Stimulated activated CD4-positive, alpha-beta T cell treated with anti-CD3 and anti-CD28 coated beads, Interleukin-4, amount 100 ng/mL, for 24 hours (primary cell): ENCODE results near the gene PPP1R26.
"Not testable (repeated sequence)": the region's sequence is repeated elsewhere in the genome, so short reads cannot be mapped to it uniquely, and the experiment has no call there.

Experiments used
- DNase-seq: peaks from one replicate; pipeline ENCODE4 v3.0.0-alpha.2; 2020

PPP1R26 gene

DNA sequence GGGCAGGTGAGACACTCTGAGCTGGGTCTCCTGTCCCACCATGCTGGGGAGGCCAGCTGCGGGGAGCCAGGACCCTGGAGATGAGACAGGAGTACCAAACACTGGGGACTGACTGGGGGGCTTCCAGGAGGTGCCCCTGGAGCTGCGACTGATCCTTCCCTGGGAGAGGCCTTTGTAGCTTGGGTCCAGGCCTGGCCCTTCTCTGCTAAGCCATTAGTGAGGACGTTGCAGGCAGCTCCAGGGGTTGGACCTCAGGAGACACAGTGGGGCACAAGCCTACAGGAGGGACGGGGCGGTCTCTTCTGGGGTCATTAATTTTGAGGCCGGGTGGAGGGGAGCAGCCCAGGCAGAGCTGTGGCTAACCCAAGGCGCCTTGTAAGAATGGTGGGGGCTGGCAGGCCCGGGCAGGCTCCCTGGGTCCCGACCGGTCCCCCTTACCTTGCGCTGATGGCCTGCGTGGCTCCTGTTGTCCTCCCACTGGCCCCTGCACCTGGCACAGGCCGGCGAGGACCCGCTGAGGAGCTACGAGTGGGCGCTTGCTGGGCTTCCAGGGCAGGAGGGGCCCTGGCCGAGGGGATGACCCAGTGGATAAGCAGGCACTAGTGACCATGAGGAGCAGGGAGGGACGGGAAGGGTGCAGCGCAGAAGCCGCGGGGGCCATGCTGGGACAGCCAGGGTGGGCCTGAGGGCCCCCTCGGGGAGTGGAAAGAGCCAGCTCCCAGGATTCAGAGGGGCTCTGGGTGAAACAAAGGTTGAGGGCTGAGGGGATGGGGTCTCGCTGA, 26.0 kb downstream of the PPP1R26 start:
- DNase-seq = no peak

GRCh38 chr9:135506327-135507103, 26.9 kb downstream of the PPP1R26 start:
- no peak for DNase-seq

GRCh38 chr9:135507104-135508035, 27.8 kb downstream of the PPP1R26 start:
- no peak for DNase-seq

DNA sequence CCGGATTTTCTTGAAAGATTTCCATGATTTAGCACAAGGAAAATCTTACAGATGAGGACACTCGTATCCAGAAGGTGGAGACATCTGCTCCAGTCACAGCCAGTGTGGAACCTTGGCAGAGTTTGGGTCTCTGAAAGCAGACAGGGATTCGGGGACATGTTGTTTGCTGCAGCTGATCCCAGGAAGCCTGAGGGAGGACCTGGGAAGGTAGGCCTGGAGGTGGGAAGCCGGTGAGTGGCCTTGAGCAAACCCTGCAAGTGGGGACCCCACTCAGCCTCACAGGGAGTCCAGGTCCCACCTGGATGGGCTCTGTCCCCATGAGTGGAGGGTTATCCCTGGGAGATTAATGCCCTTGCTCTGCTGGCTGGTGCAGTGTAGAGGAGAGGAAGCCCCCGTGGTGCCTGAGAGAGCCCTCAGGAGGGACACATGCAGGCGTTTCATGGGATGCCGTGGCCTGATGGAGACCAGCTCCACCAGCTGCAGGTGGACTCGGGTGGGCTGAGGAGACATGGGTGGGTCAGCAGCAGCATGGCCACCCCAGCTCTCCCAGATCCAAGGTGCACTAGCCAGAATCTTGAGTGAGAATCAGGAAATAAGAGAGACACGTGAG, 28.7 kb downstream of the PPP1R26 start:
- DNase-seq = no peak

GRCh38 chr9:135509458-135509857, 29.9 kb downstream of the PPP1R26 start:
- no peak for DNase-seq

DNA sequence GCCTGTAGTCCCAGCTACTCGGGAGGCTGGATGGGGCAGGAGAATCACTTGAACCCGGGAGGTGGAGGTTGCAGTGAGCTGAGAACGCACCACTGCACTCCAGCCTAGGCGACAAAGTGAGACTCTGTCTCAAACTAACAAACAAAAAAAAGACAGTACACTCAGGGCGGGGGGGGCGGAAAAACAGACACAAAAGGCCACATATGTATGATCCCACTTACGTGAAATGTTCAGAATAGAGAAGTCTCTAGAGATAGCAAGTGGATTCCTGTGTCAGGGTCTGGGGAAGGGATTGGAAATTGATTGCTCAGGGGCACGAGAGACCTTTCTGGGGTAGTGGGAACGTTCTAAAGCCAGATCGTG, 32.6 kb downstream of the PPP1R26 start:
- DNase-seq = no peak

DNA sequence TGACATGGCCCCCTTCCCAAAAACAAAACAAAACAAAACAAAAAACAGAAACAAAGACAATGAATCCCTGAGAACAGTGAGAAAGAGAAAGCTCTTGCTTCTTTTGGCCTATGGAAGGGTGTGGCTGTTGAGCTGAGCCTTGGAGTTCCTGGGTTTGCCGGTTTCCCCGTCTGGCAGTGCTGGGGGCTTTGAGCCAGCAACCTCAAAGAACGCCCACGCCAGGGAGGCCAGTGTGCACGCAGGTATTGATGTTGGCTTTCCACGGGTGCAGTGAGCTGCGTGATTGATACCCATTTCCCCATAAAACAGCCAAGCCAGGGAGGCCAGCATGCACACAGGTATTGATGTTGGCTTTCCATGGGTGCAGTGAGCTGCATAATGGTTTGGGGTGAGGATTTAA, 33.3 kb downstream of the PPP1R26 start:
- DNase-seq = no peak

DNA sequence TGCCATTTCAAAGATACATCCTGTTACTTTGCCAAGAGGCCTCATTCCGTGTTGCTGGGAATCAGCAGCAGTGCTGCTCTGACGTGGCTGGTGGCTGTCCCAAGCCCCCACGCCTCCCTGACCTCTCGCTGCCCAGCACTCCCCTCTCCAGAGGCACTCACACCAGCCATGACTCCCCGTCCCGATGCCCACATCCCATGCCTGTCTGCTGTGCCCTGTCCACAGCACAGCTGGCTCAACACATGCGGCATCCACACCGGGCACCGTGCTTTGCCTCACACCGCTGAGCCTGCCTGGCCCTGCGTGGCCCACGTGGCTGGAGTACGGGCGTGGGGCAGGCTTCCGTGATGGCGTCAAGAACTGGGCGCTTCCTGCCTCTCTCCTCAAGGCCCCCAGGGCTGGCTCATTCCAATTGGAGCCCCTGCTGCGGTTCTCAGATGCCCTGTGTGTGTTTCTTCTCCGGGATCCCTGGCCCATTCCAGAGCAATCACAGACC, 33.8 kb downstream of the PPP1R26 start:
- DNase-seq = no peak

DNA sequence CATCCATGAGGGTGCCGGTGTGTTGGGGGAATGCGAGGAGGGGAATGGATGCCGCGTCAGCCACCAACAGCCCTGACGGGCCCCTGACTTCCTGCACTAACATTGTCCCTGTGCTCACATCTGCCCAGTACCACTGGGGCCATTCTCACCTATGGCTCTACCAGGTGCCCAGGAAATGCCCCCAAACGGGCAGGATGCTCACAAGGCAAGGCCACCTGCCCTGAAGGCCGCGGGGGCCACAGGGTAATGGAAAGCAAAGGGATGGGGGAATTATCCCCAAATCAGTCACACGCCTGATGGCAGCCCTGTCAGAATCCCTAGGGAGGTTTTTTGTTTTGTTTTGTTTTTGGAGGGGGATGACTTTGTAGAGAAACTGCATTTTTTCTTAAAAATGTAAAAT, 34.3 kb downstream of the PPP1R26 start:
- not testable (repeated sequence) for DNase-seq

- DNase-seq = no peak
Measured at GRCh38 chr9:135514342-135515082, 34.9 kb downstream of the PPP1R26 start.

DNA sequence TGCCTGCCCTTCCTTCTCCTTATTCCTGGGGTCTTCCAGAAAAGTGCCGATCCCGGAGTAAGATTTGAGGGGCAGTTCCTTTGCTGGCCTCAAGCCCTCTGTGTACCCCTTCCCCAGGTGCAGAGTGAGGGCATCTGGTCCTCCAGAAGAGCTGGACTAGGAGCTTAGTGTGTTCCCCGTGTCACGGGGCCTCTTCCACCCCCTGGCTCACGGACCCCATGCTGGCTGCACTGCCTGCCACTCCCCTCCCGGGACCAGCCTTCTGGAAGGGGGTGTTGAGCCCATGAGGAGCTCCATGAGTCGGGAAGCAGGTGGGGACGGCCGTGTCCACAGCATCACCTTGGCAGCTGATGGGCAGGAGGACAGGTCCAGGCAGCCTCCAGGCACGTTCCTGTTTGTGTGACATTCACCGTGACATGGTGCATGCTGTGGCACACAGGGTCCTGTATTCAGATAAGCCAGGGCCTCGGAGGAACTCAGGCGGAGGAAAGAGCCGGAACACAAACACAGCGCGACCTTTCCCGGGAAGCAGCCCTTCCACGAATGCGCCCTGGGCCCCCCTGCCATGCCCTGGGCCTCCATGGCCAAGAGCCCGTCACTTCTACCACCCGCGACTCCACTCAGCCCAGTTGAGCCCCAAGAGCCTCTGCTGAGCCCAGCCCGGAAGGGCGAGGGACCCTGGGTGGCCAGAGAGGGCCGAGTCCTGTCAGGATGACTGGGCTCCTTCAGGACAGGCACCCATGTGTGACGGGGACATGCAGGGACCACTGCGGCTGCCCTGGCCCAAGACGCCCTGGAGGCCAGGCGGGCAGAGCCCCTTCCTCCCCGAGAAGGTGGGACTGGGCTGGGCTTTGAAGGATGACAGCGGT, 35.7 kb downstream of the PPP1R26 start:
- no peak for DNase-seq

- DNase-seq = no peak
Measured at GRCh38 chr9:135516132-135516860, 36.7 kb downstream of the PPP1R26 start.

DNA sequence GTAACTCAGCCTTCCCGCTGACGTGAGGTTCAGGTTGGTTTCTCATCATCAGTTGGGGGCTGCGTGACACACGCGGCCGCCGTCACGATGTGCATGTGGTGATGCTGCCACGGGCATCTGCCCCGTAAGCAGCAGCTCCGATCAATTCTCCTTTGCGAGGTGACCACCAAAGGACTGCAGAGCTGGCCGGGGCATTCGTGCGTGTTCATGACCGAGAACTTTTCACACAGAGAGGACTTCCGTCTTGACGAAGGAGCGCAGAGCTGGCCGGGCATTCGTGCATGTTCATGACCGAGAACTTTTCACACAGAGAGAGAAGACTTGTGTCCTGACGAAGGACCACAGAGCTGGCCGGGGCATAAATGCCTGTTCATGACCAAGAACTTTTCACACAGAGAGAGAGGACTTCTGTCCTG, 37.8 kb downstream of the PPP1R26 start:
- DNase-seq = no peak

DNA sequence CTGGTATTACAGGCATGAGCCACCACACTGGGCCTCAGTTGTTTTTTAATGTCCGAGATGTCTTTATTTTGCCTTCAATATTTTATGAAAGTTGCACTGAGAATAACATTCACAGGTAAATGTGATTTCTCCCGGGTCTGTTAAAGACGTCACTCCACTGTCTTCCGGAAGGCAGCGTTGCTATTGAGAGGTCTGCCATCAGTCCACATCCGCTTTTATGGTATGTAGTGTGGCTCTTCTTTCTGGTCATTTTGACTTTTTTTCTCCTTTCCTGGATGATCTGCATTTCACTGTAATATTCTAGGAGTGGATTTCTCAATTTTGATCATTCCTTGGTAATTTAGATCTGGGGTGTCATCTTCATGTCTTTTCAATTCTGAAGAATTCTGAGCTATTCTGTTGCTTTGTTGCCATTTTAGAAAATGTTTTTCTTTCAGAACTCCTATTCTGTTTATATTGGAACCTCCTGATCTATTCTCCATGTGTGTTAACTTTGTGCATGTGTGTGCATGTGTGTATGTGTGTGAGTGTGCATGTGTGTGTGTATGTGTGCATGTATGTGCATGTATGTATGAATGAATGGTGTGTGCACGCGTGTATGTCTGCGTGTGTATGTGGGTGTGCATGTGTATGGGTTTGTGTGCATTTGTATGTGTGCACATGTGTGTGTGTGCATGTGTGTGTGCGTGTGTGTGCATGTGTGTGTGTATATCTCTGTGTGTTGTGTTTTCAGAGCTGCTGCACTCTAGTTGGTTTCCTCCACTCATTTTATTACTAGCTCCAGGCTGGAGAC, 39.8 kb downstream of the PPP1R26 start:
- no peak for DNase-seq

DNA sequence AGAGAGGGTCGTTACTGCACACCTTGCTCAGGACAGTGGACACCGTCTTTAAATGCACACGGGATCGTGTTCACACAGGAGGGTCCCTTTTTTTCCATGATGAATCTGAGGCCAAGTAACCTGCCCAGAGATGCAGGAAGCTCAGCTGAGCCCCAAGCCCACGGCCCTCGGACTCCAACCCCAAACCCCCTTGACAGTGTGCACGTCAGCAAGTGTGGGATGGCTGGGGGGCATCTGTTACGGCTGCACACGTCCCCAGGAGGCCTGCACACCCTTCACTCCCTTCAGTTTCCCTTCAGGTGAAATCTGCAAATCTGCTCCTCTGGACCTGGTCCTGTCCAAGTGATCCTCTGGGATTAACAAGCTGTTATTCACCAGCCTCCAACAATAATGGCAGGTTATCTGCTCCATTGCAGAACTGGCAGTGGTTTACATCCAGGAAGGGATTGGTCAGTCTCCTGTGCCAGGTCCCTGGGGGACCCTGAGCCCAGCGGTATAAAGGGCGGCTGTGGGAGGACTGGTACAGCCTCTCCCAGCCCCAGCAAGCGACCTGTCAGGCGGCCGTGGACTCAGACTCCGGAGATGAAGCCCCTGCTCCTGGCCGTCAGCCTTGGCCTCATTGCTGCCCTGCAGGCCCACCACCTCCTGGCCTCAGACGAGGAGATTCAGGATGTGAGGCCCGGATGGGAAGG, 41.5 kb downstream of the PPP1R26 start, which contains the start of gene LCN1:
LCN1 (plus strand) TSS at position 525 of the 692 bp plus-strand sequence; CDS start at position 583, 58 bp downstream.
- DNase-seq = no peak

GRCh38 chr9:135521608-135522095, 42.1 kb downstream of the PPP1R26 start:
- DNase-seq = no peak

DNA sequence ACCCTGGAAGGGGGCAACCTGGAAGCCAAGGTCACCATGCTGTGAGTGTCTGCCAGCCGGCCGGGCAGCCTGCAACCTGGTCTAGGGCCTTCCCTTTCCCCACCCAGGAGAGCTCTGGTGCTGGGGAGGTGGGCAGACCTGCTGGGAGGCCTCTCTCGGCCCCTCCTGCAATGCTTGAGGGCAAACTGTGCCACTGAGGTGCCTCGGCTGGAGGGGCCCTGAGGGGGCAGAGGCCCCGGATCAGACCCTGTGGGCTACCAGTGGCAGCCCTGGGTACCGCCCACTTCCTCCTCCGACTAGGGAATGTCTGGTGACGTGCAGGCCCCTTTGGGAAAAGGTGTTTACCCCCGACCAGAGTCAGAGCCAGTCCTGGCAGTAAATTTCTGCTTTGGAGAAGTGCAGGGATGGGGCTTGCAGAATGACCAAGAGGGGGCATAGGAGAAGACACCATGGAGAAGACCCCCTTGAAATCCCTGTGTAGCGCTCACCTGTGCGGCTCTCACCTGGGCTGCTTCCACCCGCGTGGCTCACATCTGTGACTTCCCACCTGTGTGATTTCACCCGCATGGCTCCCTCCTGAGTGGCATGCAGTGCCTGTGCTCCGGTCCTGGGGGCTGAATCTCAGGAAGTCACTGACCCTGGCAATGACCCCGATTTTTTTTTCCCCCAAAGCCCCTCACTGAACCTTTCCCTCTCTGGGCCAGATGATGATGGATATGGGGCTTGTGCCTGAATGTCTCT, 42.7 kb downstream of the PPP1R26 start:
- DNase-seq = no peak

GRCh38 chr9:135522931-135523330, 43.3 kb downstream of the PPP1R26 start:
- no peak for DNase-seq
